Neural progenitor cell (in vitro differentiated cells): ENCODE measurements around the gene CD151.

Experiments
- EZH2phosphoT487 ChIP-seq: fragments of 200-600 bp; sonication (generic); IDR thresholded peaks from 2 replicates; pipeline ENCODE4 v1.6.1; 2017; ENCODE audit warnings: antibody characterized with exemption
- TF ChIP-seq, protein P1 (sequence below): fragments of 200-600 bp; sonication (generic); IDR thresholded peaks from 2 replicates; pipeline ENCODE4 v1.5.1; 2017; ENCODE audit warnings: antibody characterized with exemption, mild to moderate bottlenecking

DNA sequence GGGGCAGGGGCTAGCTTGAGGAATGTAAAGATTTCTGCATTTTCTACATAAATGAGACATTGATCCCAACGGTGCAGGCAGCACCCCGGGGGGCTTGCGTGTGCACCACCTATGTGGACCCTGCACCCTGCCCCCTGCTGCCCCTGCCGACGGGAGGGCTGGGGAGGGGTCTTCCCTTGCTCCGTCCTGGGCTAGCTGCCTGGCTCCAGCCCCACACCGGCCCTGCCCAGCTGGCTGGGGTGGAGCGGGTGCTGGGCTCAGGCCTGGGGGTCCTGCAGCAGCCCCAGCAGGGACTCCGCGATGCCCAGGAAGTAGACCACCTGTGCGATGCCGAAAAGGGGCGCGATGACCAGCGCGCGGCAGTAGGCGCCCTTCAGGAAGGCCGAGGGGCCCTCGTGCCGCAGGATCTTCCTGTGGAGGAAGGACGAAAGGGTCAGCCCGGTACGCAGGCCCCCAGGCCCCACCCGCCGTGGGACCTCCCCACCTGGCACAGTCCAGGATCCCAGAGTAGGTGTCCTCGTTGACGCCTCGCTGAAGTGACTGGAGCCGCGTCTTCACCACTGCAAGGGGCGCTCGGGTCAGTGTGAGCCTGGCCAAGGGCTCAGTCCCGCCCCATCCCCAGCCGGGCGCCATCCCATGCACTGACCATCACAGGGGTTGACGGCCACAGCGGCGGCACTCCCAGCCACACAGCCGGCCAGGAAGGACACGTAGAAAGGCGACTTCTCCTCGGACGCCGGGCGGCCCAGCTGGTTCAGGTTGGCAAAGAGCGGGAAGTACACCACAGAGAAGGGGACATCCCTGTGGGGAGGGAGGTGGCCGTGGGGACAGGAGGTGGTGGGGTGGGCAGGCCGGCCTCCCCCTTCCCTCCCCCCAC, 40.9 kb upstream of the CD151 start:
- TF ChIP-seq, protein P1, sequence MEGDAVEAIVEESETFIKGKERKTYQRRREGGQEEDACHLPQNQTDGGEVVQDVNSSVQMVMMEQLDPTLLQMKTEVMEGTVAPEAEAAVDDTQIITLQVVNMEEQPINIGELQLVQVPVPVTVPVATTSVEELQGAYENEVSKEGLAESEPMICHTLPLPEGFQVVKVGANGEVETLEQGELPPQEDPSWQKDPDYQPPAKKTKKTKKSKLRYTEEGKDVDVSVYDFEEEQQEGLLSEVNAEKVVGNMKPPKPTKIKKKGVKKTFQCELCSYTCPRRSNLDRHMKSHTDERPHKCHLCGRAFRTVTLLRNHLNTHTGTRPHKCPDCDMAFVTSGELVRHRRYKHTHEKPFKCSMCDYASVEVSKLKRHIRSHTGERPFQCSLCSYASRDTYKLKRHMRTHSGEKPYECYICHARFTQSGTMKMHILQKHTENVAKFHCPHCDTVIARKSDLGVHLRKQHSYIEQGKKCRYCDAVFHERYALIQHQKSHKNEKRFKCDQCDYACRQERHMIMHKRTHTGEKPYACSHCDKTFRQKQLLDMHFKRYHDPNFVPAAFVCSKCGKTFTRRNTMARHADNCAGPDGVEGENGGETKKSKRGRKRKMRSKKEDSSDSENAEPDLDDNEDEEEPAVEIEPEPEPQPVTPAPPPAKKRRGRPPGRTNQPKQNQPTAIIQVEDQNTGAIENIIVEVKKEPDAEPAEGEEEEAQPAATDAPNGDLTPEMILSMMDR: no peak
- no peak for TF ChIP-seq EZH2phosphoT487
